GM04504 (cell line): ENCODE measurements around the gene STK16.
"Not testable (repeated sequence)": the region's sequence is repeated elsewhere in the genome, so short reads cannot be mapped to it uniquely, and the experiment has no call there.

ENCODE experiments used
- DNase-seq: peaks from one replicate; pipeline ENCODE4 v3.0.0-alpha.2; 2012; ENCODE audit warnings: low read depth

STK16 gene

DNA sequence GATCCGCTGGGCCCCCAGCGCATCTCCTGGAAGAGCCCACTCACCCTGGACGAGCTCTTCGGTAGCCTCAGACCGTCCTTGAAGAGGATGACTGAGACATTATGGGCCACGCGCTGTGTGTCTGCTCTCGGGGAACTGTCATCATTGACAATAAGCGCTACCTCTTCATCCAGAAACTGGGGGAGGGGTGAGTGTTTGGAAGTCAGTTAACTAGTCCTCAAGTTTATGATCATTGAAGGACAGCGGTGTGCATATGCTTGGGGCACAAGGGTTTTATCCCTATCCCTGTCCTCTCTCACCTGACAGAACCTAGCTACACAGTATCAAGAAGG is 586 bp downstream of the STK16 start:
- DNase-seq = no peak

DNA sequence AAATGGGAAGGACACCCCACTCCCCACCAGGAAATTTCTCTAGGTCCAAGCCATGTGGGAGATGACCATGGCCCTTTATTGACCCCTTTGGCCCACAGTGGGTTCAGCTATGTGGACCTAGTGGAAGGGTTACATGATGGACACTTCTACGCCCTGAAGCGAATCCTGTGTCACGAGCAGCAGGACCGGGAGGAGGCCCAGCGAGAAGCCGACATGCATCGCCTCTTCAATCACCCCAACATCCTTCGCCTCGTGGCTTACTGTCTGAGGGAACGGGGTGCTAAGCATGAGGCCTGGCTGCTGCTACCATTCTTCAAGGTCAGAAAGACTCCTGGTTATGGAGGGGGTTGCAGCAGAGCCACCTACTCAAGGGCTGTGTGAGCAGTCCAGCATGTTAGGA is 1.3 kb downstream of the STK16 start:
- no peak for DNase-seq

DNA sequence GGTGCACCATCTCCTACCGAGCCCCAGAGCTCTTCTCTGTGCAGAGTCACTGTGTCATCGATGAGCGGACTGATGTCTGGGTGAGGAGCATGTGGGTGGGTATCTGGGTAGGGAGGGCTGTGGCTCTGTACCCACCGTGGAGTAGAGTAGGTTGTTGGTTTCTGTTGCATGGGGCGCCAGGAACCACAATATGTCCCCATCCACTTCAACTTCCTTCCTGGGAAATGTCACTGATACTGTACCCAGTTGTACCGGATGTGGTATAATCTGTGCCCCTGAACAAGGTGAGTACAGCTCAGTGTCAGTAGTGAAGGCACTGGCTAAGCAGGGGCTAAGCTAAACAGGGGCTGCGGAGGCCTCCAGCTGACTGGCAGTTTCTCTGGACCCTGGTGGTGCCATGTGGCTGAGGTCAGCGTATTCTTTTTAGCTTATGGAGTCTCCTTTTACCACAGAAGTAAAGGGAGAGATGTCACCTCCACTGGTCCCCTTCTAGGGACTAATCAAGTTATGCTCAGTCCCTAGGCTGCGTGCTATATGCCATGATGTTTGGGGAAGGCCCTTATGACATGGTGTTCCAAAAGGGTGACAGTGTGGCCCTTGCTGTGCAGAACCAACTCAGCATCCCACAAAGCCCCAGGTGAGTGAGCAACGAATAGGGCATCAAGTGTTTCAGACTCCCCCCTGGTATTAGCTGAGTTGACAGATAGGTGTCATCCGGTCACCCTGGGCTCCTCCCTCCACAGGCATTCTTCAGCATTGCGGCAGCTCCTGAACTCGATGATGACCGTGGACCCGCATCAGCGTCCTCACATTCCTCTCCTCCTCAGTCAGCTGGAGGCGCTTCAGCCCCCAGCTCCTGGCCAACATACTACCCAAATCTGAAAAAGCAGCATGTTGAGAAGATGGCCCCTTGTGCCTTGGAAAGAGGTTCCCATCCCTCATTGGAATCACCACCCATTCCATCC is 2.7 kb downstream of the STK16 start:
- no peak for DNase-seq

DNA sequence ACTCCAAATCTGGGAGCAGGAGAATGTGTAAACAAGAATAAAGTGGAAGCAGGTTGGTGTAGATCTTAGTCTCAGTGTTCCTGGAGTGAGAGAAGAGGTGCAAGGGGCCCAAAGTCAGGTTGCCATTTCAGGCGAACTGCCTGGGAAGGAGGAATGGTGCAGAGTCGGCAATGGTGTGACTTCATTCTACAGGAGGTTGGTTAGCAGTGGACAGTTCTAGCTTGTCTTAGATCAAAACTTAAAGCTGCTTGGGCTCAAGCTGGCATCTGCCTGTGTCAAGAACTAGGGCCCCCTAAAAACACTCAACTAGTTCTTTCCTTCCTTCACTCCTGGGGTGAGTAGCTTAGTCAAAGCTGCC is 3.5 kb downstream of the STK16 start:
- DNase-seq = no peak

DNA sequence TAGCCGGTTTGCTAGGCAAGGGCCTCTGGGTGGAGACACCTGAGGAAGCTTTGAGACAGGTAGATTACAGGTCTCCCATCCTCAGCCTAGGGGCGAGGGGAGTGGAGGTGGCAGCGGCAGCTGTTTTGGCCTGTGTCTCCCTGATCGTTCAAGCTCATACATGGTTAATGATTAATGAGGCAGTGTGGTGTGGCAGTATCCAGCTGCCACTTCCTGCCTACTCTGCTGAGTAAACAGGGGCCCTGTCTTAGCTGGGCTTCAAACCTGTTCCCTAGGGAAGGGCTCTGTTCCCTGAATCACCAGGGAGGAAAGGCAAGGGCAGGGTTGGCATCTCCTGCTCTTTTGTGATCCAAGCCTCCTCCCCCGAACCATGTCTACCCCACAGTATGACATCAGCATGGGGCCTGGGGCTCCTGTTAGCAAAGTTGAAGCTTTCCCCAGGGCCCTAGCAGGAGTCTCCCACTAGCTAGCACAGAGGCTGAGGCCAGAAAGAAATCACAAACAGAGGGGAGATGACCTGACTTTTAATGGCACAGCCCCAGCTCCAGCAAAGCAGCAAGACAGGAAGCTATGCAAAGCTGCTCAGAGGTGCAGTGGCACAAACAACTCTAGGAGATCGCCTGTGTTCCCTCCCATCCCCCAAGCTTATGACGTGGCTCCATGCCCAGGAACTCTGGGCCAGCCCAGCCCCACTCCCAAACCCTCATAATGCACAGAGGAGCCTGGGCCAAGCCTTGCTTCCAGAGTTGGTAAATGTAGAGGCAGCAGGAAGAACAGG is 4.1 kb downstream of the STK16 start:
- peak; percentile 49 for DNase-seq

DNA sequence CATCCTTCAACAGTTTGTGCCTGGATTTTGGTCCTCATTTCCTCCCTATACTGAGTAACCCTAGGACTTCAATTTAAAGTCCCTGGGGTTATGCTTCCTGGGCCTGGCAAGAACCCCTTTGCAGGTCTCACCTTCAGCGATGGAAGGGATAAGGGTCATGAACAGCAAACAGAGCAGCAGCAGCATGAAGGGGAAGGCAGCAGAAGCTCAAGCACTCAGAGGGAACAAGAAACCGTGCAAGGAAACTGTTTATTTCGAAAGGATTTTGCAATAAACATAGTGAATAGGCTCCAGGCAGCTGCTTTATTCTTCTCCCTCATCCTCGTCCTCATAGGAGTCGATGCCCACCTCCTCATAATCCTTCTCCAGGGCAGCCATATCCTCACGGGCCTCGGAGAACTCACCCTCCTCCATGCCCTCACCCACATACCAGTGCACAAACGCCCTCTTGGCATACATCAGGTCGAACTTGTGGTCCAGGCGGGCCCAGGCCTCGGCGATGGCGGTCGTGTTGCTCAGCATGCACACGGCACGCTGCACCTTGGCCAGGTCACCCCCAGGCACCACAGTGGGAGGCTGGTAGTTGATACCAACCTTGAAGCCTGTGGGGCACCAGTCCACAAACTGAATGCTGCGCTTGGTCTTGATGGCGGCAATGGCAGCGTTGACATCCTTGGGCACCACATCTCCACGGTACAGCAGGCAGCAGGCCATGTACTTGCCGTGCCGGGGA is 4.9 kb downstream of the STK16 start:
- DNase-seq = no peak

DNA sequence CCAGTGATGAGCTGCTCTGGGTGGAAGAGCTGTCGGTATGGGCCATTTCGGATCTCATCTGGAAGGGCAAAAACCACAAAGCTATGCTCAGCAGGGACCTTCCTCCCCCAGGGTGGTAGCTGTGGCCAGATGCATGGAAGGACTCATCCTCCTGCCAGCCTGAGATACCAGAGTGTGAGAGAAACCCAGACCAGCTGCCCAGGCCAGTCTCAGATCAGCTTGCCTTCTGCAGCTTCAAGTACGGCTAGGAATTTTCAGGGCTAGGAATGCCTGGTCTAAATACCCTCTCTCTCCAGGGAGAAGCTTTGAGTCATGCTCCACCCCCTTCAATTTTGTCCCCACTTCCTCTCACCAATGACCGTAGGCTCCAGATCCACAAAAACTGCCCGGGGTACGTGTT is 6.4 kb downstream of the STK16 start:
- DNase-seq = no peak

DNA sequence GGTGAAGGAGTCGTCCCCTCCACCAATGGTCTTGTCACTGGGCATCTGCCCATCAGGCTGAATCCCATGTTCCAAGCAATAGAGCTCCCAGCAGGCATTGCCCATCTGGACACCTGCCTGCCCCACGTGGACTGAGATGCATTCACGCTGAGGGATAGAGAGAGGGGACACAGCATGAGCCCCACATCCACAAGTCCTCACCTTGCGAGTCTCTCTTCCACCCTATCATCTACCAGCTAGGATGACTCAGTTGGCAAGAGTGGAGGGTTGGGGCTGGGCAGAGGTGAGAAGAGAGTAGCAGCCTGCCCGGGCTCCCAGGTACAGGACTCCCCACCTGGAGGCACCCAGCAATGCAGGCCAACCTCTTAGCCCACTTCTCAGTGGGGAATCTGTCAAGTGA is 6.8 kb downstream of the STK16 start:
- DNase-seq = no peak

DNA sequence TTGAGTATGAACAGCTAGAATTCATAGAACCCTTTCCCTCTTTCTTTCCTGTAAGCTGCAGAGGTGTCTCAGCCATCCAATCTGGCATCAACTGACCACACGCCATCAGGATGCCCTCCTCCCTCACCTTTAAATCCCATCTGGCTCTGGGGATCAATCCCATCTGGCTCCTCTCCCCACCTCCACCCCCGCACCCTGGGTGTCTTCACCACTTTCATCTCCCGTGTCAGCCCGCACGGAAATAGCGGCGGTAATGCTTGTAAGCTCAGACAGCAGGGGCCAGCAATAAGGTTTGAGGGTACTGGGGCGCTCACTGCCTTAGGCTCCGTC is 7.3 kb downstream of the STK16 start:
- DNase-seq = no peak

DNA sequence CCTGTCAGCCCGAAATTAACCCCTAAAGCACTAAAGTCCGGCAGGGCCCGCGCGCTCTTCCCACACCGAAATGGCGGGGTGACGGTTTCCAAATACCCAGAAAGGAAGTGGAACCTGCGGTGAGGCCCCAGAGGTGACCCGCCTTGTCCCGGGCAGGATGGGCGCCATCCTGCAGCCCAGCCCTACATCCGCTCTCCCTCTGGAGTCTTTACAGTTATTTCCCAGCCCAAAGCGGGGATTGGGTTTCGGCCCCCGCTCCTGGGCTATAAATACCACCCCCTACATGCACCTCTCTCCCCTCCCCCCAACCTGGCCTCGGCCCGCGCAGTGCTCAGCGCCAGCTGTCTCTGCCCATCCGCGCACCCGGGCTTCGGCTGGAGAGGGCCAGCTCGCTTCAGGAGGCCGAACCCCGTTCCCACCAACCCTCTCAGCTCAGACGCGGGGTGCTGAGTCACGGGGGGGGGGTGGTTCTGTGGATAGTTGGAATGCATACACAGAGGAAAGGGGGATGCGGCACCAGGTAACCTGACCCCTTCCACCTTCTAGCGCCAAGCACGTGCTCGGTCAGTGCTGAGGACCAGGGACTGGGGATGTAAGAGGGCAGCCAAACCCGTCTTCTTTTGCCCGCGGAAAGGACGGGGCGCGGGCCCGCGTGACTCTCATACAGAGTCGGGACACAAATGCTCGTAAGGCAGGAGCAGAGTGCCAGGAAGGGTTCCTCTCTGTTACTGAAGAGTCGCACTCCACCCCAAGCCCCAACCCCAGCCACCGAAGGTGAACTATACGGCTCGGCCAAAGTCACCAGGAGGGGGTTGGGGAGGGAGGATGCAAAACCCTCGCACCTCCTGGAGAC is 7.8 kb downstream of the STK16 start, which contains the start of gene TUBA4B:
Gene TUBA4B (plus strand): TSS at position 344 of the 853 bp plus-strand sequence. CDS start 165 bp downstream, at position 509.
- no peak for DNase-seq

DNA sequence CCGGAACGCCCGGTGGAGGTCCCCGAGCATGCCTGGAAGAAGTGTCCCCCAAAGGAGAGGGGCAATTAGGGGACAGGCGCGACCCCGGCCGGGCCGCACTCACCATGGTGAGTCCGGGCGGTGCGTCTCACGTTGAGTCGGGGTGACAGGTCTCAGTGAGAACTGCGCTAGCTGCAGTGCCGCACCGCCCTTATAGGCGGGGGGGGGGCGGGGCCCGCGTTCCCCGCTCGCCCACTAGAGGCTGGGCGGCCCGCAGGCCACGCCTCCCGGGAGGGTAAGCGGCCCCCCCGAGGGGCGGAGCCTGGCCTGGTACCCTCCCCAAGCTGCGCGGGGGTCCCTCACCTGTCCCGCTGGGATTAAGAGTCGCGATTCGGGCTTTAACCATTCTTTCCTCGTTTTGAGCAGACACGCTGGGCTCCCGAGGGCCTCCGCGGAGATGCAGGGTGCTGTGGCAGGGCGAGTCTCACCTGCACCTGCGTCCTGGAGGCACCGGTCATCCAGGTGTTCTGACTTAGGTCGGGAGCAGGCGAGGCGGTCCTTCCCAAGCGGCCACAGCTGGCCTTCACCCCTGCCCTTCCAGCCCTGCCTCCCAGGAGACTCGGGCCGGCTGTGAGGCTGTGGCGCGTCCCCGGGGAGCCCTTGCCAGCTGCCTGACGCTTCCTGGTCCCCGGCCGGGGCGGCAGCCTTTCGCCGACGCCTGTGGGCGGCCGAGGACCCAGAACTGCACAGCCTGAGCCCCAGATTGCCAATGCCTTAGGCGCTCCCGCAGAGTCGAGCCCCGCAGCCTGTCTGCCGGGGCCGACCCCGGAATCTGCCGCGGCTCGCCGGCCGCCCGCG is 8.7 kb downstream of the STK16 start, which contains the start of gene TUBA4A:
Gene TUBA4A (minus strand): TSS at position 166 of the 837 bp plus-strand sequence. CDS start 60 bp downstream, at position 106.
- no peak for DNase-seq

DNA sequence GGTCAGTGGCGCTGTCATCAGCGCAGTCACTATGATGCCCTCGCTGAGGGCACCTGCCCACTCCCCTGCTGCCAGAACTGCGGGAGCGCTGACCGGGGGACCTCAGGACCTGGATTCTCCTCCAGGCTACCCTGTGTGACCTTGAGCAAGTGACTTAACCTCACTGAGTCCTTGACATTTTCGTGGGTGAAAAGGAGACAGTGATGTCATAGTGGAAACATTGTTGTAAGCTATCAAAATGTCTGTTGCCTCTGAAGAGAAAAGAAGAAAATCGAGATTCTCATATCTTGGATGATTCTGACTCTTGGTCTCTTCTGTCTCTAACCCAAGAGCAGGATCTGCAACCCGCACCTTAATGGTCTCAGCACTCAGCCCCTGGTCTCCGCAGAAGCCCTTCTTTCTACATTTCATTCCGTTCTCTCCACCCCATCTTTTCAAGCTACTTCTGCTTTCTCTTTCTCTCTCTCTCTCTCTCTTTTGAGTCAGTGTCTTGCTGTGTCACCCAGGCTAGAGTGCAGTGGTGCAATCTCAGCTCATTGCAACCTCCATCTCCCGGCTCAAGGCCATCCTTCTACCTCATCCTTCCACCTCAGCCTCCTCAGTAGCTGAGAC is 9.4 kb downstream of the STK16 start:
- no peak for DNase-seq

DNA sequence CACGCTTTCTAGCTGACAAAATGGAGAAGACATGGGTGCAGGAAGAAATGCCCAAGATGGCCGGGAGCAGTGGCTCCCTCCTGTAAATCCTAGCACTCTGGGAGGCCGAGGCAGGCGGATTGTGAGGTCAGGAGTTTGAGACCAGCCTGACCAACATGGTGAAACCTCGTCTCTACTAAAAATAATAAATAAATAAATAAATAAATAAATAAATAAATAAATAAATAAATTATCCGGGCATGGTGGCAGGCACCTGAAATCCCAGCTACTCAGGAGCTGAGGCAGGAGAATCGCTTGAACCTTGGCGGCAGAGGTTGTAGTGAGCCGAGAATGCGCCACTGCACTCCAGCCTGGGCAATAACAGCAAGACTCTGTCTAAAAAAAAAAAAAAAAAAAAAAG is 13.7 kb downstream of the STK16 start:
- DNase-seq = not testable (repeated sequence)

DNA sequence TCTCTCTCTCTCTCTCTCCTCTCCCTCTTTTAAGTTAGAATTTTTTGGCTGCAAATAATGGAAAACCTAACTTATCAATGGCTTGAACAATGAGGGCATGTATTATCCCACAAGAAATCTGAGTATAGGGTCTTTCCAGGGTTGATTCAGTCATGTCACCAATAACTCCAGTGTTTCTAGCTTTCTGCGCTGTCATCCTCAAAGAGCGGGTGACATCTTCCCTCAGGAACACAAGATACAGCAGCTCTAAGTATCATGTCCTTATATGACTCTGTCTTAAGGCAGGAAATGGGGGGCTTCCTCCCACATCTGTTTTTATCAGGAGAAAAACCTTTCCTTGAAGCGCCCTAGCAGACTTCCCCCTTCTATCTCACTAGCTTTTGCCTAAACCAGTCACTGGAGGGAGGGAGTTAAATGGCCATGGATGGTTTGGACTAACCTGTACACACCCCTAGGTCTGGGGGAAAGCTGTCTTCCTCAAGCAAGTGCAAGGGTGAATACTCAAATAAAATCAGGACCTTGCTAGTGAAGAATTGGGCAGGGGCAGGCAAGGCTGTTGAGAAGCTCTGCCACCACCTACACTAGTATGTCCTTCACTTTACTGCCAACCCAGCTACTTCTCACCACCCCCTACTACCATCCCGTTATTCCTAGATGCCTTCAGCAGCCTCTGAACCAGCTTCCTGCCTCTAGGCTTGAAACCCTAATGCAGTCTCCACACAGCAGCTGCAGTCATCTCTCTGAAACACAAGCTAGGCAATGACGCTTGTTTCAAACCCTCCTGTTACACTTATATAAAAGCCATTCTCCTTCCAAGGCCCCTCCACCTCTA is 16.0 kb downstream of the STK16 start:
- DNase-seq = no peak

DNA sequence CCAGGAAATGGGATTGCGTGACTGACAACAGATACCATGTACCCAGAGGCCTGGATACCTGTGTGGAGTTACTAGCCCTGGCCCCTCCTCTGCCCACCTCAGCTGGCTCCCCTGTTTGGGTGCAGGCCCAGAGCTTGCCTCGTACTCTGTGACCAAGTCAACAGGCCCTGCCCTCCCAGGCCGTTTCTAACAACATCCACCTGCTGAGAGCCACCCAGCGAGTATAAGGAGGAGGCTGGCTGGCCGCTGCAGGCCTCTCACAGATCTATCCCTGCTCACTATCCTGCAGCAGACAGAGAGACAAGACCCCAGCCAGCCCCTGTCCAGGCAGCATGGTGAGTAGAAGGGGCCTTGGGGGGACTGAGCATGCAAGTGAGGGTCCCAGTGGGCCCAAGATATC is 21.0 kb downstream of the STK16 start:
- DNase-seq = no peak

DNA sequence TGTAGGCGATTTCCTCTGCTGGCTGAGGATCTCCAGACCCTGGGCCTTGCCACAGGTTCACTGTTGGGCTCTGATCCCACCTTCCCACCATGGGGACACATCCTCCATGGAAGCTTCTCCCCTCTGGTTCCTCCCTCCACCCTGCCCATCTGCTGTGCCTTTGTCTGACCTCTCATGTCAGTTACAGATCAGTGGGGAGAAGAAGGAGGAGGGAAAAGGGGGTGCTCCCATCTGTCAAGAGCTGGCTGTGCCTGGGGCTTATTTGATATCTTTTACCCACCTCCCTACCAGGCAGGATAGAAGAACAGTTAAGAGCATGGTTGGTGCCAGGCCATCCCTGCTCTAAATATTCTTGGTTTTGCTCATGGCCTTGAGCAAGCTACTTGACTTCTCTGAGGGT is 21.6 kb downstream of the STK16 start:
- DNase-seq = no peak

DNA sequence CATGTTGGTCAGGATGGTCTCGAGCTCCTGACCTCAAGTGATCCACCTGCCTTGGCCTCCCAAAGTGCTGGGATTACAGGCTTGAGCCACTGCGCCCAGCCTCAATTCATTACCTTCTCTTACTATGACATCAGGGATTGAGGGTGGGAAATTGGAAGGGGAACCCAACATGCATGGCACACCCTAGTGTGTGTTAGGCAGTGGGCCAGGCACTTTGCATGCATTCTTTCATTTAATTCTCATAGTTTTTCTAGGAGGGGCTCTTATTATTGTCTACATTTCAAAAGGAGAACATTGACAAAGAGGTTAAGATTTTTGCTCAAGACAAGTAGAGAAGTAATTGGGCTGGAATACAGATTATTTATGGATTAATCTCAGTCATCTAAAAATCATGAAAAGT is 23.0 kb downstream of the STK16 start:
- DNase-seq = no peak

DNA sequence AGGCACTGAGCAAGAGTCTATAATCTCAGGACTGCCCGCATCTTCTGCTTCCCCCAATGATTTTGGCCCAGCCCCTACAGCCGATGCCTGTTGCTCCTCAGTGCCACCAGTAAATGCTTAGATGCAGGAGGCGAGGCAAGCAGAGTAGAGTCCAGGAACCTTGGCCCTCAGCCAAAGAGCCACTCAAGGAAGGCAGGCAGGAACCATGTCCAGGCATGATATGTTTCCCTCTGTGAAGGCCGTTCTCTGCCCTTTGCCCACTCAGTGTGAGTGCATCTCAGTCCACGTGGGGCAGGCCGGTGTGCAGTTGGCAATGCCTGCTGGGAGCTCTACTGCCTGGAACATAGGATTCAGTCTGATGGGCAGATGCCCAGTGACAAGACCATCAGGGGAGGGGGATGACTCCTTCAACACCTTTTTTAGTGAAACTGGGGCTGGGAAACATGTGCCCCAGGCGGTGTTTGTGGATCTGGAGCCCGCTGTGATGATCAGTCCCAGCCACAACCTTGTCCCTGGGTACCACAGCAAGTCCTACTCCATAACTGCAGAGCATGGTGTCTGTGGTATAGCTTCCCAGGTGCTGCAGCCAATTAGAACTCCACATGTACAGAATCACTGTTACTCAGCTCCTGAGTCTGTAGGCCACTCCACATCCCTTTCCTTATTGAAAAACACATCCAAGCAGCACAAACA is 24.2 kb downstream of the STK16 start:
- no peak for DNase-seq

DNA sequence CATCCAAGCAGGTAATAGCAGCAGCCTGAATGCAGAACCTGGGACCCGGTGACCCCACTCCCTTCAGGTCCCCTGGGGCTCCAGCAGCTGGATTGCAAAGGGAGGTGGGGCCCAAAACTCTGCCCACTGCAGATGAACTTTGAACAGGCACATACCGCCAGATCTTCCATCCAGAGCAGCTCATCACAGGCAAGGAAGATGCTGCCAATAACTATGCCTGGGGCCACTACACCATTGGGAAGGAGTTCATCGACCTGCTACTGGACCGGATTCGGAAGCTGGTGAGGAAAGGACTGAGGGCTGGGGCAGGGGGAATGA is 24.7 kb downstream of the STK16 start:
- no peak for DNase-seq
